T1000 (cell line): ENCODE measurements around the gene SORCS1.

Experiments
- DNase-seq: peaks from one replicate; lab custom pipeline; 2025; ENCODE audit warnings: mixed read lengths; lab: John Stamatoyannopoulos, UW

Gene SORCS1

GRCh38 chr10:107163881-107164861 lies at the start of gene SORCS1:
TSS of gene SORCS1 (minus strand) at chr10:107164706.
- peak; percentile 18 for DNase-seq

GRCh38 chr10:107214261-107214660 lies 49.8 kb upstream of the SORCS1 start:
- no peak for DNase-seq

- no peak for DNase-seq
Observed at GRCh38 chr10:107213861-107214260, 49.4 kb upstream of the SORCS1 start.

GRCh38 chr10:107206833-107207232 lies 42.3 kb upstream of the SORCS1 start:
- DNase-seq: no peak

GRCh38 chr10:107169516-107169915 lies 5.0 kb upstream of the SORCS1 start:
- no peak for DNase-seq

- DNase-seq: no peak
Observed at GRCh38 chr10:107168738-107169137, 4.2 kb upstream of the SORCS1 start.

GRCh38 chr10:107166403-107166802 lies 1.9 kb upstream of the SORCS1 start:
- DNase-seq: no peak

GRCh38 chr10:107164992-107165391 lies 486 bp upstream of the SORCS1 start:
- no peak for DNase-seq

GRCh38 chr10:107163076-107163855 lies 1.2 kb downstream of the SORCS1 start:
- no peak for DNase-seq

GRCh38 chr10:107160866-107161265 lies 3.6 kb downstream of the SORCS1 start:
- DNase-seq: no peak

GRCh38 chr10:107159871-107160270 lies 4.6 kb downstream of the SORCS1 start:
- no peak for DNase-seq

- no peak for DNase-seq
Observed at GRCh38 chr10:107157071-107157470, 7.4 kb downstream of the SORCS1 start.

GRCh38 chr10:107152087-107152486 lies 12.4 kb downstream of the SORCS1 start:
- no peak for DNase-seq

GRCh38 chr10:107148906-107149305 lies 15.6 kb downstream of the SORCS1 start:
- DNase-seq: no peak

- DNase-seq: no peak
Observed at GRCh38 chr10:107144490-107144889, 20.0 kb downstream of the SORCS1 start.

- DNase-seq: no peak
Observed at GRCh38 chr10:107141524-107142061, 22.9 kb downstream of the SORCS1 start.

GRCh38 chr10:107139237-107139636 lies 25.3 kb downstream of the SORCS1 start:
- DNase-seq: no peak

GRCh38 chr10:107133656-107134055 lies 30.9 kb downstream of the SORCS1 start:
- DNase-seq: no peak

- DNase-seq: no peak
Observed at GRCh38 chr10:107129000-107129399, 35.5 kb downstream of the SORCS1 start.

- no peak for DNase-seq
Observed at GRCh38 chr10:107126512-107127065, 37.9 kb downstream of the SORCS1 start.

GRCh38 chr10:107122703-107123102 lies 41.8 kb downstream of the SORCS1 start:
- no peak for DNase-seq

GRCh38 chr10:107118866-107119265 lies 45.6 kb downstream of the SORCS1 start:
- no peak for DNase-seq
